NCI-H774 (cell line): ENCODE results near the gene CSMD2.
"Not testable (repeated sequence)": the region's sequence is repeated elsewhere in the genome, so short reads cannot be mapped to it uniquely, and the experiment has no call there.

Experiments used
- DNase-seq: peaks from one replicate; lab custom pipeline; 2025; lab: John Stamatoyannopoulos, UW

The CSMD2 gene

DNA sequence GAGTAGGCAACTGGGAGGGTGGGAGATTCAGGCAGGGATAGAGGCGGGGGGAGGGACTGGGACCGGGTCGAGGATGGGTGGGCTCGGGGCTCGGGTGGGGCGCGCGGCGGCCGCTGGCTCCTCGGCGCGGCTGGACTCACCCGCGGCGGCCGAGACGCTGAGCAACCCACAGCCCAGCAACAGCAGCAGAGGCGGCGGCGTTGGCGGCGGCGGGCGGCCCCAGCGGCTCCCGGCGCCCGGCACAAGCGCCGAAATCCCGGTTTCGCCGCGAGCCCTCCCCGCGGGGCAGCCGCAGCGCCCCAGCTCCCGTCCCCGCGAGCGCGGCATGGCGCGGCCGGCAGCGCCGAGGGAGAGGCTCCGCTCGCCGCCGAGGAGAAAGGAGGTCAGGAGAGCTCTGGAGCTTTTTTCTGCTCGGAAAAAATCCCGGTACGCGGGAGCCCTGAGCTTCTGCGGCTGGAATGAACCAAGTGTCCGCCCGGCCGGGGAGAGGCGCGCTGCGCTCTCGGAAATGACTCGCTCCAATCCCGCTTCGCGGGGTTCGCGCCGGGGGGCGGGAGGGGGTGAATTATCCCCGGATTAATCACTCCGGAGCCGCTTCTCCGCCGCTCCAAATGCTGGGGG, at the start of gene CSMD2:
CSMD2 (minus strand) TSS at position 460 of the 621 bp plus-strand sequence; CDS start at position 327, 133 bp downstream.
- peak; percentile 81 for DNase-seq

DNA sequence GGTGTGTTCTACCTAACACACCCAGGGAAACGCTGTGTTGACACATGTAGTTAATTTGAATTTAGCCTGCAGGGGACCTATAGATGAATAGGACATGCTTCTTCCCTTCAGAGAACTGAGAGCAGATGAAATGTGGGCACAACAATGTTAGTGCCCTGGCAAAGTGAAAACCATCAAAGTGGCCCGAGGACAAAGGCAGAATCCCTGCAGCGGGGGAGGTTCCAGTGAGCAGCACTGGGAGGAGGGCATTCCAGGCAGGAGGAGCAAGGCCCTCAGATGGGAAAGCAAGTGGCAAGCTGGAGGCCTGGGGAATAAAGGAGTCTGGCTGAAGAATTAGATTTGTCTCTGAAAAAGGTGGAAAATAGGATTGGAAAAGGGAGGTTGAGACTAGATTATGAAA, 48.9 kb upstream of the CSMD2 start:
- DNase-seq, result no peak

DNA sequence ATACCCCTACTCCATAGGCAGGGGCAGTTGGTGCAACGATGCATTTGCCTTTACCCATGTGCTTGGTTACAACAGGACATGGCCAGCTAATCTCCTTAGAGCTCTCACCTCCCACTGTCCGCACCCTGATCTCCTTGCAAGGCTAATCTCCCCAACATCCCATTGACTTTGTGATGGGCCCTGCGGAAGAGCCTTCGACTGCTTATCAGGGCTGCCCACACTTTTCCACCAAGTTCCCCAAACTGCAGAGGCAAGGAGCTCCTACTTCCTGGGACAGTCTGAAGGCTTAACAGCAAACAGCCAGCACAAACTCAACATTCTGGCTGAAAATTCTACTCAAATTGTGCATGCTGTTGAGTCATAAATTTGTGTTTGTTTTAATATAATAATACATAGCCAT, 47.6 kb upstream of the CSMD2 start:
- DNase-seq, result no peak

DNA sequence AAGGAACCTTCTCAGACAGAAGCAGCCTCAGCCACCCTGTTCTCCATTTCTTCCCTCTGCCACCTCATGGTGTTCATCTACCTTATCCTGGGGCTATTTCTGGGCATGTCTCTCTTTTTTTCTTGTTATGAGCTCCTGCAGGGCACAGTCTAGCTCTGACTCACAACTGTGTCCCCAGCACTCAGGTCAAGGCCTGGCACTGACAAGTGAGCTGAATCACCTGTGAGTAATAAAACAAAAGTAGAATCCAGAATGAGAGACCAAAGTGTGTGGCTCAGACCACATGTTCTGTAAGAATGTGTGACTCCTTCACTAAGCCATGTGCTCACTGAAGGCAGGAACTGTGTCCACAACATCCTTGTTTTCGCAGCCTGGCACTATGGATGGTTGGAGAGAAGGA, 34.9 kb upstream of the CSMD2 start:
- no peak for DNase-seq

DNA sequence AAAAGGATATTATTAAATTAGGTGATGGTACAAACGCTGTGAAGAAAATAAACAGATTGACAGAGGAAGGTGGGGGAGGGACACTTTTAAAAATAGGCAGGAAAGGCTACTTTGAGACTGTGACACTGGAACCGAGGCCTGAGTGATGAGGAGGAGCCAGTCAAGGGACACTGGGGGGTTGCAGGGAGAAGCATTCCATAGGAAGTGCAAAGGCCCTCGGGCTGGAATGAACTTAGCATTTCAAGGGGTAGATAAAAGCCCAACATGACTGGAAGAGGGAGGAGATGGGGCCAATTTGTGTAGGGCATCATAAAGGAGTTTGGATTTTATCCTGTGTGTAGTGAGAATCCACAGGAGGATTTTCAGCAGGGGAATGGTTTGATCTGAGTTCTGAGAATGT, 27.6 kb upstream of the CSMD2 start:
- no peak for DNase-seq

DNA sequence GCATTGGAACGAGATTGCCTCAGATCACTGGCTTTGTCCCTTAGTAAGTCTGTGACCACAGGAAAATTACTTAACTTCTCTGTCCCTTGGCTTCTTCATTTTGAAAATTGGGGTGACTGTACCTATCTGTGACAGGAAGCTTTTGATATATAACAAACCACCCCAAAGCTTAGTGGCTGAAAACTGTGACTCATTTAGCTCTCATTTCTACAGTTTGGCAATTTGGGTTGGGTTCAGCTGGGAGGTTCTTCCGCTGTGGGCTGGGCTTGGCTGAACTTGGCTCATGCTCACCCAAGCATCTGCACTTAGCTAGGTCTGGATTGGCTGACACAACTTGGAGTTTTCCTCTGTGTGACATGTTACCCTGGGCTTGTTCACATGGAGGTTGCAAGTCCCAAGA, 25.7 kb upstream of the CSMD2 start:
- DNase-seq, result no peak

DNA sequence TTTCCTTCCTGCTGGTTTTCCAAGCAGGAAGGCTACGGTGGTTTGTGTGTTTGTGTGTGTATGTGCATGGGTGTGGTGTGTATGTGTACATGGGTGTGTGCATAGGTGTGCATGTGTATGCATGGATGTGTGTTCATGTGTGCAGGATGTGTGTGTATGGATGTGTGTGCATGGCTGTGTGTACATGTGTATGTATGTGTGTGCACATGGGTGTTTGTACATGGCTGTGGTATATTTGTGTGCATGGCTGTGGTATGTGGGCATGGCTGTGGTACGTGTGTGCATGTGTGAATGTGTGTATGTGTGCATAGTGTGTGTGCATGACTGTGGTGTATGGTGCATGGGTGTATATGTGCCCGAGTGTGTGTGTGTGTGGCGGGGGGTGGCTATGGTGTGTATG, 24.0 kb upstream of the CSMD2 start:
- DNase-seq, result no peak

DNA sequence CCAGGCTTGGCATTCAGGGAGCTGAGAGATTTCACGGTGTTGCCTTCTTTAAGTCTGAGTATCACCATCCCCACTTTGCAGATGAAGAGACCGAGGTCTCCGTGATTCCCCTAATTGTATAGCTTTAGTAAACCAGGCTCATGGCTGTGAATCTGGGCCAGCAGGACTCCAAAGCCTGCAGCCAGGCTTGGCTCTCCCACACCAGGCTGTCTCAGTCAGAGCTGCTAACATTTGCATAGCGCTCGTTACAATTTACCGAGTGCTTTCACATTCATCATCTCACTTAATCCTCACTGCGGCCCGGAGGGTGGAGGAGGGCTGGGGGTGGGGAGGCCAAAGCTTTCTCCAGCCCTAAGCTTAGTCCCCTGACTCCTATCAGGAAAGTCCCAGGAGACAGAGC, 23.4 kb upstream of the CSMD2 start:
- no peak for DNase-seq

DNA sequence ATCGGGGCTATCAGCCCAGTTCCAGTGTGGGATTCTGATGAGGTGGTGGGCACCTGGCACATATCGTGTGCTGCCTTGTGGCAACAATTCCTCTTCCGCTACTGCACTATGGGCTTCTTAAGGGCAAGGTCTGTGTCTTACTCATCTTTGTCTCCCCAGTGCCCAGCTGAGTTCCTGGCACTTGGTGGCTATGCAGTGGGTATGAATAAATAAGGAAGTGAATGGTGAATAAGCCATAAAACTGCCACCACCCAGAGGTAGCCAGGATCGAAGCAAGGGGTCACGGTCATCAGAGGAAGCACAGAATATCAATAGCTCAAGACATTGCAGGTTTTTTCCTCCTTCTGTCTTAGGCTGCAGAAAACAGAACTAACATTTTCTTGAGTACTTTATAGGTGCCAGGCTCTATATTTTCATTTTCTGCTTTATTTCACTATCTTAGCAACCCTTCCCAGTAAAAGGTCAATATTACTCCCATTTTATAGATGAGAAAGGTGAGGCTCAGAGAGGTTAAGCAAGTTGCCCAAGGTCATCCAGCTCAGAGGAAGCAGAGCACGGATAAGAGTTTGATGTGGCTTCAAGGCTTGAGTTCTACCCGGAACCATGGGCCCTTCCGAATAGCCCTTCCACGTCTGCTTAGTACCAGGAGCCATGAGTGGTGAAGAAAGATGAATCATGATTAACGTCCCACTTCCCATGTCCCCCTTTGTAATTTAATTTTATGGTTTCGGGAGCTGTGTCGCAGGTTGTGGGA, 21.9 kb upstream of the CSMD2 start:
- DNase-seq, result no peak

DNA sequence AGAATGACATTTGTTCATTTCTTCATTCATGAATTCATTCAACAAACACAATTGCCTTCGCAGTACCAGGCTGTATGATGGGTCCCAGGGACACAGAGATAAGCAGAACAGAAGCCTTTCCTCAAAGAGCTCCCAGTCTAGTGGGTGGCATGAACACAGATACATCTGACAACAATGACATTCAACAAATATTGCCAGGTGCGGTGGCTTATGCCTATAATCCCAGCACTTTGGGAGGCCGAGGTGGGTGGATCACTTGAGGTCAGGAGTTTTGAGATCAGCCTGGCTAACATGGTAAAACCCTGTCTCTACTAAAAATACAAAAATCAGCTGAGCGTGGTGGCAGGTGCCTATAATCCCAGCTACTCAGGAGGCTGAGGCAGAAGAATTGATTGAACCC, 18.4 kb upstream of the CSMD2 start:
- not testable (repeated sequence) for DNase-seq

DNA sequence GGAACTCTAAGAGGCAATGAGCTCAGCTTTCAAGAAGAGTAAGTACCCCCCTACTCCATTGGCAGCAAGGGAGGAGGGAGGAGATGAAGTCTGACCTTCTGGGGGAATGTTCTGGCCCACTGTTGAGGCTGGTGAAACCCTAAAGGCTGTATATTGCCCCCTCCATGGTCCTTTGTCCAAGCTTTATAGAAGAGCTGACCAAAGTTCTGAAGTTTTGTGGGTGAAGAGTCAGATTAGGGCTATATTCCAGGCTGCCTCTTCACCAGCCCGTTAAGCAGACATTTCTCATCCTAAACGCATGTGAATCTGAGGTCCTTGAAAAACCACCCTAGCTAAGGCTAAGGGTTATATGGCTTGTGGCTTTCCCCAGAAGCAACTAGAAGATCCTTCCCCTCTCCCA, 13.0 kb upstream of the CSMD2 start:
- no peak for DNase-seq

DNA sequence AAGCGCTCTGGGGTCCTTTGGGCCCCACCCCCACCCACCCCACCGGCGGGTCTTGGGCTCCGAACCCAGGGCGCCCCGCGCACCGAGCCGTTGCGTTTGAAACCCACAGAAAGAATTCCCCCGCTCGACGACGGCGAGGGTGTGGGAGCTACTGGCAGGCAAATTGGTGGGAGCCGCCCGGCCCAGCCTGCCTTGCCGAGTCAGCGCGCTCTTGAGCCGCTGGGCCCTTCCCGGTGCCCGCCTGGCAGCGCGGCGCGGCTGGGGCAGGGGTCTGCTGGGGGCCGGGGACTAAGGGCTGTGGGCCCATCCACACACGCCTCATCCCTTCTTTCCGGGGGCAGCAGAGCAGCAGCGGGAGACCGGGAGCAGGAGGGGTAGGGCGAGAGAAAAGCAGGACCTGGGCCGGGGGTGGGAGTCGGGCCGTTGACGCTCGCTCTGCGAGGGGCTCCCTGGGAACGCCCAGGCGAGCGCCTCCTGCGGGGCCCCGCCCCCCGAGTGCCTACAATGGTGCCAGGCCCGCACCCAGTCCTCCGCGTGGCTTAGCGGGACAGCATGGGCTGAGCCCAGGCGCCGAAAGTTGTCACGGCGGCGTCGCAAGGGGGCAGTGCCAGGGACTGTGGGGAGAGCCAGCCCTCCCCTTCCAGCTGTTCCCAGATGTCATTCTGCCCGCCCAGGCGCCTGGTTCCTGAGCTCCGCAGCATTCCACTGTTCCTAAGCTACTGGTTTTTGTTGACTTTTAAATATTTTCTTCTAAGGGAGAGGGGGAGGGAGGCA, 12.0 kb upstream of the CSMD2 start, which contains the start of gene C1orf94:
C1orf94 (plus strand) TSS at position 78 of the 774 bp plus-strand sequence. CDS start 883 bp downstream, outside the sequence.
- no peak for DNase-seq

DNA sequence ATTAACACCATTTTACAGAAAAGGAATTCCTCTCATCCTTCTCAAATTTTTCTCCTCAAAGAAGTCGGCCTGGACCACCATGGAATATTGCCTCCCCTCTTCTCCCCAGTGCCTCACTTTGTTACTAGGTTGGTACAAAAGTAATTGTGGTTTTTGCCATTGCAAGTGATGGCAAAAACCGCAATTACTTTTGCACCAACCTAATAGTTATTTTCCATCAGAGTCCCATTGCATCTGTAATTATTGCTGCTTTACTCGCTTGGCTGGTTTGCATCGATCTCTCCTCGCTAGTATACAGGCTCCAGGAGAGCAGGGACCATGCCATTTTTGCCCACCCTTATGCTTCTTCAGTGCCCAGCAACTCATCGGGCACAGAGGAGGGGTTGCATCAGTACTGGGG, 10.7 kb upstream of the CSMD2 start:
- no peak for DNase-seq

DNA sequence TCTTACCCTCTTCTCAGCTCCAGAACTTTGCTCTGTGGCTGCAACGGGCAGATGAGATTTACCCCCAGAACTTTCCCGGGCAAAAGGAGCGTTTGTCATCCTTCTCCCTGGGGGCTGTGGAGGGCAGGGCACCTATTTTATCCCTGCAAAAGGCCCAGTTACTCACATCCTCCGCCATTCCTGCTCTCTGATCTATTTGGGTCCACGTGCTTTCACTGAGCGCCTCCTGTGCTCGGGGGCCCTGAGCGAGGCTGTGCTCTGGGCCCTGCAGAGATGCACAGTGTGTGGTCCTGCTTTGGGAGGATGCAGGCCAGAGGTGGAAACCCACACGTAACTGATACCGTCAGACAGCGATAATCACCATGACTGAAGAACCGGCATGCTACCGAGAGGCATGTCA, 2.4 kb upstream of the CSMD2 start:
- DNase-seq, result no peak

DNA sequence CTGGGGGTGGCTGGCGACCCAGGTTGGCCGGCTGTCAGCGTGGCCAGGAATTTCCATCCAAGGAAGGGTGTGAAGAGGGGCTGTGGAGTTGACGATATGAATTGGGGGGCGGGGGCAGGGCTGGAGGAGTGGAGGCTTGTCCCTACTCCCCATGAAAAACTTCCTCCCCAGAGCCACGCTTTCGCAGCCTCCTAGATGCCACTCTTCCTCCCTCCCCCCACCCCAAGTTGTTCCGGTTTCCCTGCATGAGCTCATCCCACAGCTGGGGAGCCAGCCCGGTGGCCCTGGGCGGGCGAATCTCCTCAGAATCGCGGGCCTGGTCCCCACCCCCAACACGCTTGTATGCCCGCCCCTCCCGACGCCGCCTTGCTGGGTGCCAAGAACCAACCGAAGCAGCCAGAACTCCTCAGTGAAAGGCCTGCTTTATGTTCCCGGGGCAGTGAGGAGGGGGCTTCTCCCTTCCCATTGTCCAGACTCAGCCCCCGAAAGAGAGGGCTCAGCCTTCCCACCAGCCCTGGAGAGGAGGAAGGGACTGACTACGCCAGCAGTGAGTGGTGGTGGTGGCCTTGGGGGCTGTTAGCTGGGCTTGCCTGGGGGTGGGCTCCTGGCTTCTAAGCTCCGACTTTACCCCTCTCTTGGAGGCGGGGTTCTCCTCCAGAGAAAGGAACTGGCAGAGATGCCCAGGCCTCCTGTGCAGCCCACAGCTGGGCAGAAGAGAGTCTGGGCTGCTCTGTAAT, 1.8 kb upstream of the CSMD2 start:
- no peak for DNase-seq

DNA sequence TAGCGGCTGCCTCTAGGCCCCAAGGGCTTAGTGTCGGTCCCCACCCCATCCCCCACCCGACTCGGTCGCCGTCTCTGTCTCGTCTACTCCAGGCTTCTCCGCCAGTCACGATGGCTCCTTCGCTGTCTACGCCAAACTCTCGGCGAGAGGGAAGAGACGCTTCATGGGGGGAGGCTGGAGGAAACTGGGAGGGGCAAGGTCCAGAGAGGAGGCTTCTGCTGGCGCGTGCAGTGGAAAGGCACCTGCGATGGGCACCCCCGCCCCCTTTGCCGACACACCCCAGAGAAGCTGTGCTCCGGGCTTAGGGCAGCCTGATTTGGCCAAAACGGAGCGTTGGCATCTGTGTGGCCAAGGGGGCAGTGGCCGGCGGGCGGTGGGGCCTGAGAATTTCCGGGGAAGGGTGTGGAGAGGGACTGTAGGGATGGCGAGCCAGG, 1.2 kb upstream of the CSMD2 start:
- no peak for DNase-seq

DNA sequence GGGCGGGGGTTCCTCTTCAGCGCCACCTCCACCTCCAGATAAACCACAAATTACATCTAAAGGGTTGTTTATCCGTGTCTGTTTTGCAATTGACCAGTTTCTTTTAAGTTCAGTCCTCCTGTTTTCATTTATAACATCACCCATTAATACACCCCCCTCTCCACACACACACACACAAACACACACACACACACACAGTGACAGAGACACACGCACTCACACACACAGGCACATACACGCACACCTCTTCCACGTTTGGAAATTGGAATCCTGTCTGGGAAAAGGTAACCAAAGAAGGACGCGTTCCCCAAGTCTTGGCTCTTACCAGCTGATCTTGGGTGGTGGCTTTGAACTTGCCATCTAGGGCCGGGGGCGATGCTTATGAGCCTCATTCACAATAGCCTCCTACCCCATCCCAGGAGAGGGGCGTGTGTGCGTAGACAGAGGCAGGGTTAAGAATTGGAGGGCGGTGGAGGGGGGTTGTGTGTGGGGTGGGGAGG, 442 bp upstream of the CSMD2 start:
- peak; percentile 33 for DNase-seq

DNA sequence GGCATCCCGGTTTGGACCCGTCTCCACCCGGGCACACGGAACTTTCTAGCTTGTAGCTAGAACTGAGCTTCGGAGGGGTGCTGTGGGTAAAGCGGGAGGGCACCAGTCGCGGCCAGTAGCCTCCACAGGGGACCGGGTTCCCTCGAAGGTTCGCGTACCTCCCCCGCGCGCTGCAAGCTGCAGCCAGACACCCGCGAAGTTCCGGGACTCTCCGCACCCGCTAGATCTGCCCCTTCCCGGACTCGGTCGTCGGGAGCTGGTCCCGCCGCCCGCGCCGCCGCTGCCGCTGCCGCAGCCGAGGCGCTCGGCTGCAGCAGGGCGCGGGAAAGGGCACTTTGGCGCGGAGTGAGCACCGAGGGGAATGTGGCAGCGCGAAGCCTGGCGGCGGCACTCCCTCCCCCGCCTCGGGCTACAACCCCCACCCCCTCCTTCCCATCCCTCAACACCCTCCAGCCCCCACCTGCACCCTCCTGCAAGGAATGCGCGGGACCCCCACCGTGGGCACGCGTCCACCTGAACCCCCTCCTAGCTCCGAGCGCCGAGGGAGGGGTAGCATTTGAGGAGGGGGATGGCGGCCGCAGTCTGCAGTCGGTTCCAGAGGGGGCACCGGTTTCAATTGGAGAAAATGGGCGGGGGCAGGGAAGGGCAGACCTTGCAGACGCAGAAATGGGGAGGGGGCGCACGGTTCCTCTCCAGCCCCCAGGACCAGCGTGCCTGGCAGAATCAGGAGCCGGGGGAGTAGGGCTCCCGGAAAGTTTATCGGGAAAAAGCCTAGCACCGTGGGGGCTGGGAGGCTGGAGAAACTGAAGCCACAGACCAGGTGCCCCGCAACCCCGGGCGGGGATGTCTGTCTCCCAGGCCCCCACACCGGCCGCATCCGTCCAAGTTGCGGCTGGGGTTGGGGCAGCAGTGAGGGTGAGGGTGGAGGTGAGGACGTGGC, 968 bp downstream of the CSMD2 start:
- peak; percentile 45 for DNase-seq

DNA sequence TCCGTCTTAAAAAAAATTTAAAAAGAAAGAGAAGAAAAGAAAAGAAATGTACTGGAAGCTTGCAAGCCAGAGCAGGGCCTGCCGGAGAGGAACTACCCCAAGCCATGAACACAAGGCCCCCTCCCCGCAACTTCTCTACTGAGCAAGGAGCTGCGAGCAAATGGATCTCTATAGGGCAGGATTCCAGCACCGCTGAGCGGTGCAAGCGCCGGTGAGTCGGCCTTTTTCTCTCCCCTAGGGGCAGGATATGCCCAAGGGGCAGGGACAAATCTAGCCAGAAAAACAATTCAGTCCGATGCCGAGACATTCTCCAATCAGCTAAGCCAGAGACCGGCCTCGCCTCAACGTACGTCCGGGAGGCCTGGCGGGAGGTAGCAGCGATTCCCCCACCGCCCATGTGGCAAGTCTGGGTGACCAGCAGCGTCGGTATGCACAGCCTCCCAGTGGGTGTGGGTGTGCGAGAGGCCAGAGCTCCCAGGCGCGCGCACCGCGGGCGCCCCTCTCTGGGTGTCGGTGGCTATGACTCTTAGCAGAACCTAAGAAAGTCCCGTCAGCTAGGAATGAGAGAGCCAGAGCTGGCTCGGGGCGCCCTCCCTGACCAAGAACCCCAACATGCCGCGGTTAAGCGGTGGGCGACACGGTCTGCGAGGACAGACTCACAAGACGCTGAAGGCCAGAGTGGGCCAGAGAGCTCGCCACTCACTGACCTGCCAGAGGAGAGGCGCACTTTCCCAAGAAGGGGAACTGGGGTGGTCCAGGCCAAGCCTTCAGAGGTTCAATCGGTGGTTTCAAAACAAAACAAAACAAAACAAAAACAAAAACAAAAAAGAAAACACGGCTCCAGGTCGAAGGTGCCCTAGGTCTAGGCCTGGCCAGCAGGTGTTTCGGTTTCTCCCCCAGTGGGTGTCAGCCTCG, 1.9 kb downstream of the CSMD2 start:
- peak; percentile 90 for DNase-seq

DNA sequence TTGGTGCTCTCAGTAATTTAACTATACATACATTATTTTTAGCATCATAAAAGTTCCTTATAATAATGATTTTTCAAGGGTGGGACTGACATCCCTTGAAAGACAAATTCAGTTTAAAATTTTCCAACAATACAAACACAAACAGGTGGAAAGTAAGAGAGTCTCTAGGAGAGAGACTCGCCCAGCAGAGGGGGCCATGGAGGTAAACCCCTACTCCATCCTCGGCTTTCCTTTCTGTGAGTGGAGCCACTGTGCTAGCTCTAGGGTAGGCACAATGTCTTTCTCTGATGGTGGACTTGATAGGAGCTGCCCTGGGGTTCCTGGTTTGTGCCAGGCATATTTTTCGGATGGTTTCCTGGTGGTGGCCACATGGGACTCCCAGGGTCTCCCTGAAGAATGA, 8.3 kb downstream of the CSMD2 start:
- no peak for DNase-seq
